PC-9 (cell line): ENCODE measurements around the gene PYROXD2. TPM values are rescaled to one million over a fixed set of nuclear protein-coding genes. Genes with fewer than 3 reads are reported as not detected.

ENCODE experiments used
- BruUV-seq: library from RNA; stranded (reverse); fragments of 400-500 nt; replicated peaks from 2 replicates; lab custom pipeline; 2021; lab: Mats Ljungman, UMichigan
- CTCF ChIA-PET: fragments of 300-600 bp; sonication (Branson Sonifier 250); formaldehyde crosslinking; loops from one replicate; lab custom pipeline; 2022; ENCODE audit warnings: antibody characterized with exemption; lab: Charles Lee
- POLR2A ChIA-PET: fragments of 300-600 bp; sonication (Branson Sonifier 250); formaldehyde crosslinking; loops from one replicate; lab custom pipeline; 2022; ENCODE audit warnings: antibody characterized with exemption; ENCODE audit not compliant: unreplicated experiment; lab: Charles Lee
- DNase-seq, 2 experiments: peaks; one replicate each; pipeline versions ENCODE4 v3.0.0 to v3.0.0-alpha.2; 2015 to 2022; ENCODE audit warnings: mixed read lengths in 1 of 2
- H2AFZ ChIP-seq: fragments of 200-600 bp; sonication (generic); 2 replicates; pipeline ENCODE4 v1.8.1; 2017; ENCODE audit warnings: antibody characterized with exemption
- H3F3A ChIP-seq: fragments of 200-600 bp; sonication (generic); 2 replicates; pipeline ENCODE4 v1.8.1; 2017; ENCODE audit warnings: antibody characterized with exemption, mild to moderate bottlenecking, low read depth; ENCODE audit not compliant: insufficient read depth
- H3K27ac ChIP-seq: fragments of 200-600 bp; sonication (generic); 2 replicates; pipeline ENCODE4 v1.6.1; 2016; ENCODE audit warnings: mixed run types
- H3K27me3 ChIP-seq: fragments of 200-600 bp; sonication (generic); 2 replicates; pipeline ENCODE4 v1.6.1; 2016; ENCODE audit warnings: low read depth, mixed run types; ENCODE audit not compliant: insufficient read depth
- H3K36me3 ChIP-seq: fragments of 200-600 bp; sonication (generic); 2 replicates; pipeline ENCODE4 v1.6.1; 2016; ENCODE audit warnings: low read depth, mixed run types
- H3K4me1 ChIP-seq: fragments of 200-600 bp; sonication (generic); replicated peaks from 2 replicates; pipeline ENCODE4 v1.6.1; 2016; ENCODE audit warnings: mixed run types; ENCODE audit not compliant: insufficient read depth
- H3K4me2 ChIP-seq: fragments of 200-600 bp; sonication (generic); 2 replicates; pipeline ENCODE4 v1.6.1; 2017; ENCODE audit warnings: mixed run types
- H3K4me3 ChIP-seq: fragments of 200-600 bp; sonication (generic); 2 replicates; pipeline ENCODE4 v1.6.1; 2016; ENCODE audit warnings: mixed run types
- H3K79me2 ChIP-seq: fragments of 200-600 bp; sonication (generic); 2 replicates; pipeline ENCODE4 v1.6.1; 2017; ENCODE audit warnings: low read depth, mixed run types
- H3K9me2 ChIP-seq: fragments of 200-600 bp; sonication (generic); 2 replicates; pipeline ENCODE4 v1.8.1; 2017; ENCODE audit warnings: mild to moderate bottlenecking; ENCODE audit not compliant: insufficient read depth
- H3K9me3 ChIP-seq: fragments of 200-600 bp; sonication (generic); 2 replicates; pipeline ENCODE4 v1.8.1; 2016; ENCODE audit warnings: low read depth; ENCODE audit not compliant: insufficient read depth
- H4K20me1 ChIP-seq: fragments of 200-600 bp; sonication (generic); 2 replicates; pipeline ENCODE4 v1.8.1; 2017; ENCODE audit not compliant: insufficient read depth
- EZH2 ChIP-seq: fragments of 200-600 bp; sonication (generic); IDR thresholded peaks from 2 replicates; pipeline ENCODE4 v1.8.0; 2017; ENCODE audit warnings: antibody characterized with exemption, low read depth
- intact Hi-C: fragments of 100-400 bp; cut with micrococcal nuclease; formaldehyde crosslinking; loops from one replicate; pipeline ENCODE4 v1.10.0; 2022; ENCODE audit not compliant: unreplicated experiment
- total RNA-seq: library from RNA; stranded (reverse); gene quantifications from 2 replicates; pipeline ENCODE4 v1.2.3, GENCODE V29; 2021
- TF ChIP-seq, protein P1 (sequence below): fragments of 200-600 bp; sonication (generic); conservative IDR thresholded peaks from 2 replicates; pipeline ENCODE4 v1.6.1; 2017; ENCODE audit warnings: mixed run types, antibody characterized with exemption, mild to moderate bottlenecking, moderate library complexity

The PYROXD2 gene
- total RNA-seq, 1 experiment from 2014 or later = 28.0 TPM

DNA sequence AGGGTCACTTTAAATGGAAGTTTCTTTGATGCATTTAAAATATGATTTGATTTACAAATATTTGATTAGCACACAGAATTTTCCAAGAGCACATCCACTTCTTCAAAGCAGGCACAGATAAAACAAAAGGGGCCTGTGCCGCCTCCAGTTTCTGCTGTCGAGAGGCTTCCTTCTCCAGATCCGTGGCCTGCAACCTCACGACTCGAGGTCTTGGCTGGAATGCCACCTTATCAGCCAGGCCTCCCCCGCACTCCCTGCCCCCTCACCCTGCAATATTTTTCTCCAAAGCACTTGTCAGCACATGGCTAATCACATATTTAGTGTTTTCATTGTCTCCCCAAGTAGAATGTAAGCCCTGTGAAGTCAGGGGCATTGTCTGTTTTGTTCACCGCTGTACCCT is 12.5 kb downstream of the PYROXD2 start:
- H2AFZ ChIP-seq = no peak overlapping the region
- TF ChIP-seq, protein P1, sequence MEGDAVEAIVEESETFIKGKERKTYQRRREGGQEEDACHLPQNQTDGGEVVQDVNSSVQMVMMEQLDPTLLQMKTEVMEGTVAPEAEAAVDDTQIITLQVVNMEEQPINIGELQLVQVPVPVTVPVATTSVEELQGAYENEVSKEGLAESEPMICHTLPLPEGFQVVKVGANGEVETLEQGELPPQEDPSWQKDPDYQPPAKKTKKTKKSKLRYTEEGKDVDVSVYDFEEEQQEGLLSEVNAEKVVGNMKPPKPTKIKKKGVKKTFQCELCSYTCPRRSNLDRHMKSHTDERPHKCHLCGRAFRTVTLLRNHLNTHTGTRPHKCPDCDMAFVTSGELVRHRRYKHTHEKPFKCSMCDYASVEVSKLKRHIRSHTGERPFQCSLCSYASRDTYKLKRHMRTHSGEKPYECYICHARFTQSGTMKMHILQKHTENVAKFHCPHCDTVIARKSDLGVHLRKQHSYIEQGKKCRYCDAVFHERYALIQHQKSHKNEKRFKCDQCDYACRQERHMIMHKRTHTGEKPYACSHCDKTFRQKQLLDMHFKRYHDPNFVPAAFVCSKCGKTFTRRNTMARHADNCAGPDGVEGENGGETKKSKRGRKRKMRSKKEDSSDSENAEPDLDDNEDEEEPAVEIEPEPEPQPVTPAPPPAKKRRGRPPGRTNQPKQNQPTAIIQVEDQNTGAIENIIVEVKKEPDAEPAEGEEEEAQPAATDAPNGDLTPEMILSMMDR = no peak
- TF ChIP-seq EZH2 = no peak
- no peaks in the 10 kb centered on the region for H3K79me2 ChIP-seq
- DNase-seq = no peak
- H4K20me1 ChIP-seq = no peaks in the 10 kb centered on the region
- H3K36me3 ChIP-seq = no peaks in the 10 kb centered on the region
- no peak overlapping the region for H3K27ac ChIP-seq
- POLR2A ChIA-PET = interaction anchor here (0.6 kb wide), 1 partner anchor 514 kb away, joined by 3 read pairs; no protein-coding TSS in a partner anchor
- intact Hi-C loops = no loop called here
- H3K9me2 ChIP-seq = no peaks in the 10 kb centered on the region
- H3K4me3 ChIP-seq = no peak overlapping the region
- BruUV-seq = no TSS peak
- H3K4me2 ChIP-seq = no peak overlapping the region
- CTCF ChIA-PET = no interaction called here
- H3K4me1 ChIP-seq = peaks cover 29% of the 10 kb centered on the region
- H3F3A ChIP-seq = peaks cover 18% of the 10 kb centered on the region; the same call in 1 of the 2 replicates
- H3K27me3 ChIP-seq = no peaks in the 10 kb centered on the region
- H3K9me3 ChIP-seq = no peaks in the 10 kb centered on the region

GRCh38 chr10:98400482-98400881 is 14.5 kb downstream of the PYROXD2 start:
- H3K79me2 ChIP-seq = no peaks in the 10 kb centered on the region
- H3K27ac ChIP-seq = no peak overlapping the region
- H2AFZ ChIP-seq = no peak overlapping the region
- no peak overlapping the region for H3K4me2 ChIP-seq
- no peaks in the 10 kb centered on the region for H3K9me3 ChIP-seq
- TF ChIP-seq, protein P1 = no peak
- TF ChIP-seq EZH2 = no peak
- no peaks in the 10 kb centered on the region for H3K36me3 ChIP-seq
- H3K4me1 ChIP-seq = peaks cover 25% of the 10 kb centered on the region
- CTCF ChIA-PET = no interaction called here
- H3K27me3 ChIP-seq = no peaks in the 10 kb centered on the region
- intact Hi-C loops = no loop called here
- no TSS peak for BruUV-seq
- POLR2A ChIA-PET = no interaction called here
- H3K9me2 ChIP-seq = no peaks in the 10 kb centered on the region
- peaks cover 18% of the 10 kb centered on the region; the same call in 1 of the 2 replicates for H3F3A ChIP-seq
- H4K20me1 ChIP-seq = no peaks in the 10 kb centered on the region
- no peak for DNase-seq
- H3K4me3 ChIP-seq = no peak overlapping the region

GRCh38 chr10:98399784-98400183 is 15.2 kb downstream of the PYROXD2 start:
- Histone ChIP-seq H3K4me3 (no peak overlapping the region), H3F3A (peaks cover 13% of the 10 kb centered on the region; the same call in 1 of the 2 replicates), H3K4me2 (no peak overlapping the region), H3K79me2 (no peaks in the 10 kb centered on the region), H3K4me1 (peaks cover 18% of the 10 kb centered on the region), H4K20me1 (no peaks in the 10 kb centered on the region), H3K9me3 (no peaks in the 10 kb centered on the region), H3K36me3 (no peaks in the 10 kb centered on the region), H3K27me3 (no peaks in the 10 kb centered on the region), H2AFZ (no peak overlapping the region), H3K27ac (no peak overlapping the region), H3K9me2 (no peaks in the 10 kb centered on the region)
- POLR2A ChIA-PET = no interaction called here
- intact Hi-C loops = no loop called here
- DNase-seq = no peak
- TF ChIP-seq EZH2 = no peak
- TF ChIP-seq, protein P1 = no peak
- CTCF ChIA-PET = no interaction called here
- BruUV-seq = no TSS peak
